H1 (cell line): ENCODE measurements around the gene DLEC1. TPM values are rescaled to one million over a fixed set of nuclear protein-coding genes. Genes with fewer than 3 reads are reported as not detected.

Experiments used
- CTCF ChIA-PET: fragments of 300-600 bp; sonication (Branson Sonifier 250); formaldehyde crosslinking; loops from one replicate; lab custom pipeline; 2021; ENCODE audit not compliant: partially characterized antibody; lab: Charles Lee
- POLR2A ChIA-PET: fragments of 300-600 bp; sonication (Branson Sonifier 250); formaldehyde crosslinking; loops from one replicate; lab custom pipeline; 2021; ENCODE audit warnings: inconsistent platforms; ENCODE audit not compliant: partially characterized antibody; lab: Charles Lee
- DNase-seq, 2 experiments: peaks; one replicate each; pipeline versions ENCODE4 v3.0.0 to v3.0.0-alpha.2; 2010 to 2022; ENCODE audit warnings: low spot score in 2 of 2, low read depth in 1 of 2, mixed read lengths in 1 of 2
- FAIRE-seq: peaks from 2 replicates; lab custom pipeline; 2011; peaks lifted over from hg19 to GRCh38; lab: Jason Lieb, UNC
- H2AFZ ChIP-seq: 2 replicates; pipeline ENCODE4 v1.8.1; 2012; ENCODE audit warnings: low read length, inconsistent platforms
- H2AK5ac ChIP-seq: 2 replicates; pipeline ENCODE4 v1.6.1; 2013; ENCODE audit warnings: low read depth, low read length
- H2BK120ac ChIP-seq: replicated peaks from 2 replicates; pipeline ENCODE3; 2013; ENCODE audit warnings: low read depth, low read length, inconsistent platforms
- H2BK12ac ChIP-seq: 2 replicates; pipeline ENCODE4 v1.6.1; 2013; ENCODE audit warnings: low read depth, low read length
- H2BK15ac ChIP-seq: 2 replicates; pipeline ENCODE4 v1.6.1; 2013; ENCODE audit warnings: low read length
- H2BK20ac ChIP-seq: 2 replicates; pipeline ENCODE4 v1.6.1; 2013; ENCODE audit warnings: low read length
- H2BK5ac ChIP-seq: 2 replicates; pipeline ENCODE4 v1.6.1; 2013; ENCODE audit warnings: low read depth, low read length
- H3K14ac ChIP-seq: 2 replicates; pipeline ENCODE4 v1.6.1; 2013; ENCODE audit warnings: inconsistent platforms; ENCODE audit not compliant: insufficient read length
- H3K18ac ChIP-seq: 2 replicates; pipeline ENCODE4 v1.6.1; 2013; ENCODE audit warnings: low read length; ENCODE audit errors: extremely low read depth
- H3K23ac ChIP-seq: 2 replicates; pipeline ENCODE4 v1.6.1; 2013; ENCODE audit warnings: inconsistent platforms; ENCODE audit not compliant: insufficient read length
- H3K23me2 ChIP-seq: 2 replicates; pipeline ENCODE4 v1.6.1; 2013; ENCODE audit warnings: low read depth, low read length
- H3K27ac ChIP-seq: 2 replicates; pipeline ENCODE4 v1.6.1; 2011; ENCODE audit warnings: low read depth, low read length, inconsistent platforms
- H3K27me3 ChIP-seq, 4 experiments: replicated peaks in 1 of 4; 1 replicate in 1 of 4; 2 replicates in 3 of 4; pipeline versions ENCODE4 v1.6.1 to v1.8.1; 2011 to 2013; ENCODE audit warnings: low read length in 3 of 4, mild to moderate bottlenecking in 3 of 4, inconsistent platforms in 2 of 4, mixed read lengths in 2 of 4, moderate library complexity in 1 of 4; ENCODE audit not compliant: control insufficient read depth in 3 of 4, insufficient read depth in 3 of 4; ENCODE audit errors: extremely low read depth in 1 of 4
- H3K36me3 ChIP-seq, 4 experiments: 2 replicates each; pipeline versions ENCODE4 v1.6.1 to v1.8.1; 2011 to 2013; ENCODE audit warnings: mild to moderate bottlenecking in 4 of 4, low read length in 3 of 4, moderate library complexity in 2 of 4, control low read depth in 1 of 4, inconsistent platforms in 1 of 4; ENCODE audit not compliant: insufficient read depth in 4 of 4, control insufficient read depth in 2 of 4
- H3K4ac ChIP-seq: replicated peaks from 2 replicates; pipeline ENCODE3; 2013; ENCODE audit warnings: low read length, low read depth, mixed read lengths, inconsistent platforms; ENCODE audit not compliant: insufficient read length
- H3K4me1 ChIP-seq, 4 experiments: replicated peaks in 1 of 4; 1 replicate in 1 of 4; 2 replicates in 3 of 4; pipeline versions ENCODE4 v1.6.1 to v1.8.1; 2011 to 2013; ENCODE audit warnings: low read length in 3 of 4, inconsistent platforms in 2 of 4, mixed read lengths in 1 of 4; ENCODE audit not compliant: insufficient read depth in 4 of 4, control insufficient read depth in 3 of 4
- H3K4me2 ChIP-seq, 2 experiments: 2 replicates each; pipeline versions ENCODE4 v1.6.1 to v1.8.1; 2011 to 2013; ENCODE audit warnings: low read depth in 2 of 2, low read length in 2 of 2, control low read depth in 1 of 2, inconsistent platforms in 1 of 2, mild to moderate bottlenecking in 1 of 2; ENCODE audit not compliant: insufficient read depth in 1 of 2
- H3K4me3 ChIP-seq, 4 experiments: fragments of 200-600, 300-600 bp in 1 of 4; sonication (generic), shearing (Covaris generic), sonication (Bioruptor Twin) in 1 of 4; 2 replicates each; pipeline versions ENCODE4 v1.5.1 to v1.8.1; 2011 to 2016; ENCODE audit warnings: low read length in 4 of 4, low read depth in 3 of 4, control low read depth in 2 of 4, inconsistent platforms in 2 of 4, mild to moderate bottlenecking in 2 of 4, mixed read lengths in 1 of 4, moderate library complexity in 1 of 4; ENCODE audit not compliant: insufficient read depth in 2 of 4; ENCODE audit errors: extremely low read depth in 1 of 4
- H3K56ac ChIP-seq: replicated peaks from 2 replicates; pipeline ENCODE3; 2013; ENCODE audit warnings: low read depth, mild to moderate bottlenecking, mixed read lengths, low read length, inconsistent platforms; ENCODE audit not compliant: insufficient read length
- H3K79me1 ChIP-seq: 2 replicates; pipeline ENCODE4 v1.6.1; 2013; ENCODE audit warnings: low read depth, low read length, control low read depth
- H3K79me2 ChIP-seq, 2 experiments: 2 replicates each; pipeline versions ENCODE4 v1.6.1 to v1.8.1; 2012 to 2013; ENCODE audit warnings: low read length in 2 of 2, mild to moderate bottlenecking in 2 of 2, inconsistent platforms in 1 of 2; ENCODE audit not compliant: insufficient read depth in 2 of 2, control insufficient read depth in 1 of 2
- H3K9ac ChIP-seq, 4 experiments: replicated peaks in 1 of 4; 1 replicate in 1 of 4; 2 replicates in 3 of 4; pipeline versions ENCODE4 v1.6.1 to v1.8.1; 2011 to 2013; ENCODE audit warnings: low read depth in 3 of 4, low read length in 3 of 4, control low read depth in 2 of 4, mild to moderate bottlenecking in 2 of 4, moderate library complexity in 2 of 4, inconsistent platforms in 1 of 4; ENCODE audit errors: extremely low read depth in 1 of 4
- H3K9me3 ChIP-seq, 2 experiments: 2 replicates each; pipeline versions ENCODE4 v1.6.1 to v1.8.1; 2012 to 2013; ENCODE audit warnings: mild to moderate bottlenecking in 2 of 2, moderate library complexity in 2 of 2, control low read depth in 1 of 2, inconsistent platforms in 1 of 2, low read depth in 1 of 2, low read length in 1 of 2, mixed read lengths in 1 of 2; ENCODE audit not compliant: insufficient read depth in 2 of 2
- H4K20me1 ChIP-seq, 2 experiments: replicated peaks in 1 of 2; 2 replicates each; pipeline versions ENCODE3 to v1.8.1; 2011 to 2013; ENCODE audit warnings: inconsistent platforms in 2 of 2, low read length in 2 of 2, mild to moderate bottlenecking in 1 of 2; ENCODE audit not compliant: insufficient read depth in 2 of 2, control insufficient read depth in 1 of 2
- H4K5ac ChIP-seq: 2 replicates; pipeline ENCODE4 v1.6.1; 2013; ENCODE audit warnings: low read length, low read depth, mixed read lengths, inconsistent platforms; ENCODE audit not compliant: insufficient read length
- H4K8ac ChIP-seq: 2 replicates; pipeline ENCODE4 v1.8.0; 2013; ENCODE audit warnings: mild to moderate bottlenecking, moderate library complexity, low read length, inconsistent platforms; ENCODE audit not compliant: insufficient read depth; ENCODE audit errors: extremely low read depth
- H4K91ac ChIP-seq: replicated peaks from 2 replicates; pipeline ENCODE3; 2013; ENCODE audit warnings: low read length, mixed read lengths, inconsistent platforms; ENCODE audit not compliant: insufficient read length
- ASH2L ChIP-seq: fragments of 200-600, 300-600 bp; sonication (generic); IDR thresholded peaks from one replicate; pipeline ENCODE4 v1.7.1; 2017; ENCODE audit warnings: low read length
- CTCF ChIP-seq, 3 experiments: IDR thresholded peaks; 1 replicate in 2 of 3; 2 replicates in 1 of 3; pipeline versions ENCODE4 v1.5.1 to v1.6.1; 2011; ENCODE audit warnings: low read length in 3 of 3, mild to moderate bottlenecking in 3 of 3, inconsistent platforms in 2 of 3, low read depth in 1 of 3, moderate library complexity in 1 of 3; ENCODE audit not compliant: insufficient read depth in 1 of 3; ENCODE audit errors: control extremely low read depth in 1 of 3
- RAD21 ChIP-seq, 2 experiments: IDR thresholded peaks in 1 of 2; conservative IDR thresholded peaks in 1 of 2; 2 replicates each; pipeline ENCODE4 v1.6.1; 2011; ENCODE audit warnings: low read depth in 2 of 2, low read length in 2 of 2, improper control_type of control experiment in 1 of 2, inconsistent platforms in 1 of 2, mild to moderate bottlenecking in 1 of 2, moderate library complexity in 1 of 2
- WGBS, 2 experiments: shearing (Covaris generic) in 1 of 2; methylation state at CpG; one replicate each; pipeline versions ENCODE4 v1.1.6 to v1.1.7; 2013 to 2015; ENCODE audit warnings: low lambda C conversion rate in 2 of 2, mixed read lengths in 2 of 2, inconsistent platforms in 1 of 2, low coverage in 1 of 2, missing lambda C conversion rate in 1 of 2; ENCODE audit not compliant: insufficient replicate concordance in 2 of 2, insufficient coverage in 1 of 2, insufficient read length in 1 of 2; ENCODE audit errors: extremely low coverage in 1 of 2, missing lambda C conversion rate in 1 of 2; 5-methylcytosine and 5-hydroxymethylcytosine counted together
- polyA plus RNA-seq, 7 experiments: library from polyadenylated mRNA; depleted of rRNA in 3 of 7; stranded (reverse) in 5 of 7; unstranded in 2 of 7; fragments of >200 nt in 5 of 7; fragments of 200-250 nt in 2 of 7; gene quantifications; 1 replicate in 5 of 7; 2 replicates in 1 of 7; 4 replicates in 1 of 7; pipeline versions ENCODE4 v1.2.1 to v1.2.3, GENCODE V29; 2011 to 2013; ENCODE audit warnings: missing spikeins in 2 of 7, mixed read lengths in 2 of 7
- total RNA-seq: library from RNA; stranded (reverse); fragmentation: NEBNext Ultra II Directional; extraction: Animal tissue kit (Norgen Biotek cat#: 25700); gene quantifications from 2 replicates; pipeline ENCODE4 v1.2.1, GENCODE V29; 2021

Gene DLEC1
- total and polyA plus RNA-seq, 2 of the 8 experiments (the other 6 are each of a cell fraction or from before 2014, with no cell fraction given), result 0.26 to 0.76 TPM

- peak in 1 of 2 experiments; percentile 48 for DNase-seq
- 0 out of 2 replicates have a peak overlapping the region, but pooled peaks have one; percentile 42 for H2AFZ ChIP-seq
- CTCF ChIA-PET, result interaction anchor here (1.5 to 10.9 kb wide), 4 partner anchors 11 to 114 kb away, joined by 3 to 52 read pairs (median 10); partner anchors contain the start of genes ACAA1, MYD88 and OXSR1
These were observed 111.9 kb downstream of the DLEC1 start for GRCh38 chr3:38150780-38151528.

More at GRCh38 chr3:38150780-38151528, 111.9 kb downstream of the DLEC1 start:
- H3K9ac ChIP-seq, result no peak overlapping the region
- H2BK20ac ChIP-seq, result no peak overlapping the region
- no peaks in the 10 kb centered on the region for H4K20me1 ChIP-seq
- H2AK5ac ChIP-seq, result no peak overlapping the region
- H3K4me1 ChIP-seq, result no peaks in the 10 kb centered on the region
- H3K23me2 ChIP-seq, result no peaks in the 10 kb centered on the region
- H2BK12ac ChIP-seq, result no peak overlapping the region
- no peak for FAIRE-seq
- no peak overlapping the region for H2BK5ac ChIP-seq
- H3K79me1 ChIP-seq, result no peaks in the 10 kb centered on the region
- TF ChIP-seq CTCF (IDR thresholded peaks at IDR 0.05; ENCODE audit: control extremely low read depth in 1 of 3, insufficient read depth in 1 of 3, low read depth in 1 of 3, low read length in 3 of 3), result peak; percentile 30 to 45 (median 38); a peak in 3 of 4 replicates
- TF ChIP-seq RAD21 (IDR thresholded peaks at IDR 0.05 in 1 of 2, conservative IDR thresholded peaks at IDR 0.05 in 1 of 2; ENCODE audit: low read depth in 2 of 2, low read length in 2 of 2), result peak; percentile 6 to 35; a peak in 1 of 4 replicates
- no peak for TF ChIP-seq ASH2L
- H3K27me3 ChIP-seq, result no peaks in the 10 kb centered on the region
- no peak overlapping the region for H3K4ac ChIP-seq
- no peak overlapping the region for H3K27ac ChIP-seq
- H3K9me3 ChIP-seq, result no peaks in the 10 kb centered on the region
- no peak overlapping the region for H4K5ac ChIP-seq
- H3K23ac ChIP-seq, result no peak overlapping the region
- H4K91ac ChIP-seq, result no peak overlapping the region
- H3K56ac ChIP-seq, result no peak overlapping the region
- WGBS, 2 experiments, result 87% methylated on average over 3 of the region's 3 CpGs; no CpG with 5 or more reads in 1 of the 2 experiments
- no peak overlapping the region for H2BK15ac ChIP-seq
- no peak overlapping the region for H3K14ac ChIP-seq
- H3K4me2 ChIP-seq, result no peak overlapping the region
- H3K79me2 ChIP-seq, result no peaks in the 10 kb centered on the region
- no peak overlapping the region for H3K18ac ChIP-seq
- no peaks in the 10 kb centered on the region for H3K36me3 ChIP-seq
- no peak overlapping the region for H4K8ac ChIP-seq
- H3K4me3 ChIP-seq, result no peak overlapping the region
- POLR2A ChIA-PET, result no interaction called here
- no peak overlapping the region for H2BK120ac ChIP-seq
